Mesenchymal stem cell (in vitro differentiated cells and primary cell): ENCODE data around the gene SYNRG.
"Not testable (repeated sequence)": the region's sequence is repeated elsewhere in the genome, so short reads cannot be mapped to it uniquely, and the experiment has no call there.

Experiments
- DNase-seq: peaks from one replicate; pipeline ENCODE4 v3.0.0-alpha.2; 2013
- H2AFZ ChIP-seq: one replicate; pipeline ENCODE4 v1.6.1; 2013; ENCODE audit warnings: low read depth, mild to moderate bottlenecking, control low read depth, inconsistent platforms, low read length, moderate library complexity
- H2AK5ac ChIP-seq: 2 replicates; pipeline ENCODE4 v1.6.1; 2013; ENCODE audit warnings: low read length, moderate library complexity, mild to moderate bottlenecking, inconsistent platforms; ENCODE audit not compliant: severe bottlenecking
- H2BK120ac ChIP-seq: one replicate; pipeline ENCODE4 v1.6.1; 2013; ENCODE audit warnings: low read depth, mild to moderate bottlenecking, inconsistent platforms, low read length, moderate library complexity
- H2BK12ac ChIP-seq, 2 experiments: one replicate each; pipeline ENCODE4 v1.6.1; 2013; ENCODE audit warnings: inconsistent platforms in 2 of 2, low read length in 2 of 2, mild to moderate bottlenecking in 2 of 2, moderate library complexity in 2 of 2, control low read depth in 1 of 2
- H2BK15ac ChIP-seq: one replicate; pipeline ENCODE4 v1.6.1; 2013; ENCODE audit warnings: mild to moderate bottlenecking, low read depth, inconsistent platforms; ENCODE audit not compliant: poor library complexity, severe bottlenecking
- H2BK5ac ChIP-seq: 2 replicates; pipeline ENCODE4 v1.6.1; 2013; ENCODE audit warnings: low read depth, mild to moderate bottlenecking, low read length, control low read depth, inconsistent platforms; ENCODE audit not compliant: poor library complexity, severe bottlenecking
- H3K14ac ChIP-seq, 2 experiments: one replicate each; pipeline ENCODE4 v1.6.1; 2013; ENCODE audit warnings: inconsistent platforms in 2 of 2, low read length in 2 of 2, control low read depth in 1 of 2, mild to moderate bottlenecking in 1 of 2, moderate library complexity in 1 of 2
- H3K18ac ChIP-seq, 2 experiments: one replicate each; pipeline ENCODE4 v1.6.1; 2013; ENCODE audit warnings: inconsistent platforms in 2 of 2, low read length in 2 of 2, control low read depth in 1 of 2, low read depth in 1 of 2, mild to moderate bottlenecking in 1 of 2
- H3K23ac ChIP-seq, 2 experiments: one replicate each; pipeline ENCODE4 v1.6.1; 2013; ENCODE audit warnings: inconsistent platforms in 2 of 2, low read length in 2 of 2, mild to moderate bottlenecking in 2 of 2, moderate library complexity in 2 of 2, control low read depth in 1 of 2
- H3K27ac ChIP-seq: 2 replicates; pipeline ENCODE4 v1.5.1; 2013; ENCODE audit warnings: mild to moderate bottlenecking, moderate library complexity, low read length, control low read depth, inconsistent platforms; ENCODE audit not compliant: poor library complexity, severe bottlenecking
- H3K27me3 ChIP-seq, 2 experiments: 2 replicates each; pipeline versions ENCODE4 v1.6.1 to v1.7.0; 2013; ENCODE audit warnings: low read length in 2 of 2, mild to moderate bottlenecking in 2 of 2, moderate library complexity in 2 of 2, control low read depth in 1 of 2, inconsistent platforms in 1 of 2; ENCODE audit not compliant: control insufficient read depth in 1 of 2, insufficient read depth in 1 of 2
- H3K36me3 ChIP-seq, 2 experiments: 2 replicates each; pipeline versions ENCODE4 v1.6.1 to v1.7.0; 2013; ENCODE audit warnings: low read length in 2 of 2, control low read depth in 1 of 2, inconsistent platforms in 1 of 2, low read depth in 1 of 2, mild to moderate bottlenecking in 1 of 2; ENCODE audit not compliant: insufficient read depth in 2 of 2, control insufficient read depth in 1 of 2
- H3K4ac ChIP-seq, 2 experiments: one replicate each; pipeline ENCODE4 v1.6.1; 2013; ENCODE audit warnings: inconsistent platforms in 2 of 2, low read length in 2 of 2, mild to moderate bottlenecking in 2 of 2, moderate library complexity in 2 of 2, control low read depth in 1 of 2, low read depth in 1 of 2
- H3K4me1 ChIP-seq: 2 replicates; pipeline ENCODE4 v1.6.1; 2013; ENCODE audit warnings: low read depth, low read length, control low read depth; ENCODE audit not compliant: control insufficient read depth, insufficient read depth
- H3K4me2 ChIP-seq: 2 replicates; pipeline ENCODE4 v1.6.1; 2013; ENCODE audit warnings: low read length, mild to moderate bottlenecking, inconsistent platforms; ENCODE audit not compliant: poor library complexity, severe bottlenecking
- H3K4me3 ChIP-seq, 2 experiments: 2 replicates each; pipeline versions ENCODE4 v1.5.1 to v1.7.0; 2013; ENCODE audit warnings: low read length in 2 of 2, mild to moderate bottlenecking in 2 of 2, control low read depth in 1 of 2, low read depth in 1 of 2; ENCODE audit not compliant: insufficient read depth in 1 of 2
- H3K79me1 ChIP-seq: replicated peaks from 2 replicates; pipeline ENCODE4 v1.6.1; 2013; ENCODE audit warnings: mild to moderate bottlenecking, control low read depth, low read length, inconsistent platforms; ENCODE audit not compliant: poor library complexity, severe bottlenecking
- H3K9ac ChIP-seq: 2 replicates; pipeline ENCODE4 v1.7.0; 2013; ENCODE audit warnings: mild to moderate bottlenecking, low read length, moderate library complexity
- H3K9me3 ChIP-seq: 2 replicates; pipeline ENCODE4 v1.7.0; 2013; ENCODE audit warnings: mild to moderate bottlenecking, low read length; ENCODE audit not compliant: control insufficient read depth
- H4K8ac ChIP-seq: one replicate; pipeline ENCODE4 v1.6.1; 2013; ENCODE audit warnings: inconsistent platforms, mild to moderate bottlenecking, low read length, moderate library complexity
- H4K91ac ChIP-seq: one replicate; pipeline ENCODE4 v1.6.1; 2013; ENCODE audit warnings: mild to moderate bottlenecking, low read length, inconsistent platforms
- WGBS: methylation state at CpG from one replicate; pipeline ENCODE4 v1.1.7; 2013; ENCODE audit warnings: mixed read lengths; 5-methylcytosine and 5-hydroxymethylcytosine counted together

Gene SYNRG

DNA sequence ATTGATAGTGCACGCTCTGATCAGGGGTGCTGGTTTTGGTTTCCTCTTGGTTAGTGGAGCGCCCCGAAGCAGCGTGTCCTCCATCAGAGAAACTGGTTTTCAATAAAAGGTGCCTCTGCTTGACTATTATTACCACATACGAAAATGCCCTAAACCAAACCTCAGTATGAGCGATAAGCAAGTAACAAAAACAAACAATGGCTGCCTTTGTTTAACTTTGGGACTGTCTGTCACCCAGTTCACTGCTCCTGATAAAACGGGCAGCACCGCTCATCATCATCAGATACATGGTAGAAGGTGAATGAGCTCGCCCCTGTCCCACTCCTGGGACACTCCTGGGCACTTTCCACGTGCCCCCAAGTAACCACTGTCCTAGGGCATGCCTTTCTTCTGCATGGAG, 95.5 kb downstream of the SYNRG start:
- no peak overlapping the region for H2BK15ac ChIP-seq
- H2AFZ ChIP-seq = no peak overlapping the region
- no peak overlapping the region for H2BK120ac ChIP-seq
- H3K9me3 ChIP-seq = no peaks in the 10 kb centered on the region
- H3K27me3 ChIP-seq = no peaks in the 10 kb centered on the region
- no peak overlapping the region for H3K18ac ChIP-seq
- no peak overlapping the region for H3K27ac ChIP-seq
- H3K23ac ChIP-seq = no peak overlapping the region
- no peak overlapping the region for H3K14ac ChIP-seq
- no peak overlapping the region for H2BK12ac ChIP-seq
- H3K4me1 ChIP-seq = peaks cover 8% of the 10 kb centered on the region
- H2AK5ac ChIP-seq = no peak overlapping the region
- WGBS = 92% methylated on average over 10 of the region's 10 CpGs
- no peak overlapping the region for H3K4ac ChIP-seq
- H3K79me1 ChIP-seq = peaks cover 28% of the 10 kb centered on the region
- no peak overlapping the region for H3K9ac ChIP-seq
- DNase-seq = no peak
- peaks cover 41 to 84% of the 10 kb centered on the region in 2 experiments for H3K36me3 ChIP-seq
- peak overlapping the region; percentile 61 for H4K8ac ChIP-seq
- H3K4me3 ChIP-seq = no peak overlapping the region
- H2BK5ac ChIP-seq = no peak overlapping the region
- no peak overlapping the region for H3K4me2 ChIP-seq
- no peak overlapping the region for H4K91ac ChIP-seq

DNA sequence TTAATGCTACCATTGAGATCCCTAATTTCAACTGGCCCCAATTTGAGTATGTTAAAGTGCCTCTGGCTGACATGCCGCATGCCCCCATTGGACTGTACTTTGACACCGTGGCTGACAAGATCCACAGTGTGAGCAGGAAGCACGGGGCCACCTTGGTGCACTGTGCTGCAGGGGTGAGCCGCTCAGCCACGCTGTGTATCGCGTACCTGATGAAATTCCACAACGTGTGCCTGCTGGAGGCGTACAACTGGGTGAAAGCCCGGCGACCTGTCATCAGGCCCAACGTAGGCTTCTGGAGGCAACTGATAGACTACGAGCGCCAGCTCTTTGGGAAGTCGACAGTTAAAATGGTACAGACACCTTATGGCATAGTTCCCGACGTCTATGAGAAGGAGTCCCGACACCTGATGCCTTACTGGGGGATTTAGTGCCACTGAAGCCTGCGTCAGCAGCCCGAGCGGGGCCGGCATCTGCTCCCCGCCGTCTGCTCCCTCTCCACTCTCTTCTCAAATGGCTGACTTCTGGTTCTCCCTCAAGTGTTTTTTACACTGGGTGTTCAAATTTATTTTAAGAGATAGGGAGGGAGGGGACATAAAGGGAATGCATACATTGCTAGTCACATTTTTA, 96.7 kb downstream of the SYNRG start:
- Histone ChIP-seq H3K18ac (no peak overlapping the region), H2AK5ac (no peak overlapping the region), H3K23ac (no peak overlapping the region), H3K4me1 (peaks cover 8% of the 10 kb centered on the region), H2AFZ (no peak overlapping the region), H3K9me3 (no peaks in the 10 kb centered on the region), H3K36me3 (peaks cover 39 to 79% of the 10 kb centered on the region in 2 experiments), H3K27me3 (no peaks in the 10 kb centered on the region), H3K4me2 (no peak overlapping the region), H3K27ac (no peak overlapping the region), H2BK5ac (no peak overlapping the region), H4K8ac (peak overlapping the region; percentile 52), H3K79me1 (peaks cover 20% of the 10 kb centered on the region), H2BK120ac (no peak overlapping the region), H2BK15ac (no peak overlapping the region), H2BK12ac (no peak overlapping the region), H3K9ac (no peak overlapping the region), H3K4me3 (no peak overlapping the region), H4K91ac (no peak overlapping the region), H3K14ac (no peak overlapping the region), H3K4ac (no peak overlapping the region)
- no peak for DNase-seq
- WGBS = 92% methylated on average over 22 of the region's 24 CpGs

DNA sequence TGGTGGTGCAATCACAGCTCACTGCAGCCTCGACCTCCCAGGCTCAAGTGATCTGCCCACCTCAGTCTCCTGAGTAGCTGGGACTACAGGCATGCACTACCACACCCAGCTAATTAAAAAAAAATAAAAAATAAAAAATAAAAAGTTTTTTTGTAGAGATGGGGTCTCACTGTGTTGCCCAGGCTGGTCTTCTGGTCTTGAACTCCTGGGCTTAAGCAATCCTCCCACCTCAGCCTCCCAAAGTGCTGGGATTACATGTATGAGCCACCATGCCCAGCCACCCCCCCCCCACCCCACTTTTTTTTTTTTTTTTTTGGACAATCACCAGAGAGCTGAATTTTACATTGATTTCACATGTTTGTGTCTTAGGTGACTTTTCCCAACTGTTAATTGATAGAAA, 97.6 kb downstream of the SYNRG start:
- not testable (repeated sequence) for H3K9ac ChIP-seq, H2BK15ac ChIP-seq, H3K4me3 ChIP-seq, H3K27ac ChIP-seq, H4K91ac ChIP-seq, H4K8ac ChIP-seq, H3K4ac ChIP-seq, H3K27me3 ChIP-seq, H2BK5ac ChIP-seq, H2AK5ac ChIP-seq, H3K4me2 ChIP-seq, H3K23ac ChIP-seq, H3K4me1 ChIP-seq, DNase-seq, H3K9me3 ChIP-seq, H2AFZ ChIP-seq, H3K14ac ChIP-seq, H2BK120ac ChIP-seq, H2BK12ac ChIP-seq, H3K18ac ChIP-seq
- WGBS = no CpG with 5 or more reads among the region's 1 CpG
- peaks cover 37 to 80% of the 10 kb centered on the region in 2 experiments for H3K36me3 ChIP-seq
- H3K79me1 ChIP-seq = peaks cover 19% of the 10 kb centered on the region

DNA sequence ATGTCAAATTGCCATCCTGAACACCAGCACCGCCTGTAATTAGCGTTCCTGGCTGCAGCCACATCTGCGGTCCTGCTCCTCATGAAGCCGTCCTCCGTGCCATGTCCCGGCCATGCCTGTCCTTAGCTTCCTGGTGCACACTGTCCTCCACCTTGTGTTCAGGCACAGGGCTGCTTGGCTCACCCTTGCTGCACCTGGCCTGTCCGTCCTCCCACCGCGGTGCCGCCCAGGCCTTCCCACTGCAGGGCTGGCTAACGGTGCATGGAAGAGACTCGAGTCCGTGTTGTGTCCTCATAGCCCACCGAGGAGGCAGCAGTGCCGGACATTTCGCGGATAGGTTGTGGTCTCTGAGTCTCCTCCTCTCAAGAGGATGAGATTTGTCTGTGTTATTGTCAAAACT, 99.2 kb downstream of the SYNRG start:
- peaks cover 36 to 70% of the 10 kb centered on the region in 2 experiments for H3K36me3 ChIP-seq

More for the DNA sequence above, 99.2 kb downstream of the SYNRG start:
- Histone ChIP-seq H3K79me1 (peaks cover 21% of the 10 kb centered on the region), H3K27ac (no peak overlapping the region), H2BK12ac (no peak overlapping the region), H3K4me1 (peaks cover 7% of the 10 kb centered on the region), H3K4me3 (no peak overlapping the region), H3K23ac (no peak overlapping the region), H3K14ac (peak overlapping the region in 1 of 2 experiments; percentile 45), H3K18ac (no peak overlapping the region), H2BK5ac (no peak overlapping the region), H3K4me2 (no peak overlapping the region), H2AFZ (no peak overlapping the region), H3K27me3 (no peaks in the 10 kb centered on the region), H3K9ac (no peak overlapping the region), H2AK5ac (no peak overlapping the region), H2BK15ac (no peak overlapping the region), H3K9me3 (no peaks in the 10 kb centered on the region), H4K8ac (no peak overlapping the region), H3K4ac (peak overlapping the region in 1 of 2 experiments; percentile 5), H2BK120ac (no peak overlapping the region), H4K91ac (peak overlapping the region; percentile 57)
- DNase-seq = no peak
- 95% methylated on average over 17 of the region's 17 CpGs for WGBS
